ENCODE results near the gene ARL5A.

- TF ChIP-seq CTCF (conservative IDR thresholded peaks at IDR 0.05; ENCODE audit: low read depth, low read length) (no peak), EZH2 (IDR thresholded peaks at IDR 0.05; ENCODE audit: borderline replicate concordance, low read depth, low read length, poor library complexity, severe bottlenecking) (no peak)
These were observed 46.6 kb downstream of the ARL5A start for GRCh38 chr2:151781642-151782041.
